ENCODE results near the gene HOXC4. TPM values are rescaled to one million over a fixed set of nuclear protein-coding genes. Genes with fewer than 3 reads are reported as not detected.
"Not testable (repeated sequence)": the region's sequence is repeated elsewhere in the genome, so short reads cannot be mapped to it uniquely, and the experiment has no call there.

Gene HOXC4
- total RNA-seq, 4 donors from 2014 or later: 0.84 to 1.3 (median 1.1) TPM

DNA sequence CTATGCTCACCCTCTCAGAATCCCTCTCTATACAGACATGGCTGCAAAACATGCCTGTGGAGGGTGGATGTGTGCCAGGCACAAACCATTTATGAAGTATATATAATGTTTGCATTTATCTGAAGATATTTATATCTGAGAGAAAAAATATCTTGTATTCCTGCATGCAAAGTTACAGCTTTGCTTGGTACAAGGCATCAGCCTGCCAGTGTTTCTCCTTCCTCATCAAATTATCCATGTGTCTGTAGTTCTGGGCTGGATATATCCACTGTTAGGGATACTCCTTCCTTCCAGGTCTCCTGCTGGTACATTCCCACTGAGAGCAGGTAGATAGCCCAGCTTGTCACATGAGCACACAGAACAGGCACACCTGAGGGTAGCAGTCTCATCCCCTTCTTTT lies 12.0 kb downstream of the HOXC4 start:
- DNase-seq (ENCODE audit: low spot score) (no peak), ATAC-seq (ENCODE audit: low FRiP score) (no peak)
- TF ChIP-seq, protein P1, sequence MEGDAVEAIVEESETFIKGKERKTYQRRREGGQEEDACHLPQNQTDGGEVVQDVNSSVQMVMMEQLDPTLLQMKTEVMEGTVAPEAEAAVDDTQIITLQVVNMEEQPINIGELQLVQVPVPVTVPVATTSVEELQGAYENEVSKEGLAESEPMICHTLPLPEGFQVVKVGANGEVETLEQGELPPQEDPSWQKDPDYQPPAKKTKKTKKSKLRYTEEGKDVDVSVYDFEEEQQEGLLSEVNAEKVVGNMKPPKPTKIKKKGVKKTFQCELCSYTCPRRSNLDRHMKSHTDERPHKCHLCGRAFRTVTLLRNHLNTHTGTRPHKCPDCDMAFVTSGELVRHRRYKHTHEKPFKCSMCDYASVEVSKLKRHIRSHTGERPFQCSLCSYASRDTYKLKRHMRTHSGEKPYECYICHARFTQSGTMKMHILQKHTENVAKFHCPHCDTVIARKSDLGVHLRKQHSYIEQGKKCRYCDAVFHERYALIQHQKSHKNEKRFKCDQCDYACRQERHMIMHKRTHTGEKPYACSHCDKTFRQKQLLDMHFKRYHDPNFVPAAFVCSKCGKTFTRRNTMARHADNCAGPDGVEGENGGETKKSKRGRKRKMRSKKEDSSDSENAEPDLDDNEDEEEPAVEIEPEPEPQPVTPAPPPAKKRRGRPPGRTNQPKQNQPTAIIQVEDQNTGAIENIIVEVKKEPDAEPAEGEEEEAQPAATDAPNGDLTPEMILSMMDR (IDR thresholded peaks at IDR 0.05): no peak

DNA sequence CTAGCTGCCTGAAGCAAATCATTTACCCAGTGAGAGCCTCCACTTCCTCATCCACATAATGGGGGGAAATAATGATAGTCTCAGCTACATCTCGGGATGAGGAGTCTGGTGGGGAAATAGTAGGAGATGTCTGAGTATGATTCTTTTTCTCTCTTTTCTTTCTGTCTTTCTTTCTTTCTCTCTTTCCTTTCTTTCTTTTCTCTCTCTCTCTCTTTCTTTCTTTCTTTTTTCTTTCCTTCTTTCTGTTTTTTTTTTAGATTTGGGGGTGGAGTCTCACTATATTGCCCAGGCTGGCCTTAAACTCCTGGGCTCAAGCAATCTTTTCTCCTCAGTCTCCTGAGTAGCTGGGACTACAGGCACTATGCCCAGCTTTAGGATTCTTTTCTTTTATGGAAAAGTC lies 12.8 kb downstream of the HOXC4 start:
- TF ChIP-seq, protein P1 (IDR thresholded peaks at IDR 0.05): no peak
- DNase-seq (ENCODE audit: low spot score): no peak
- ATAC-seq (ENCODE audit: low FRiP score): no peak

DNA sequence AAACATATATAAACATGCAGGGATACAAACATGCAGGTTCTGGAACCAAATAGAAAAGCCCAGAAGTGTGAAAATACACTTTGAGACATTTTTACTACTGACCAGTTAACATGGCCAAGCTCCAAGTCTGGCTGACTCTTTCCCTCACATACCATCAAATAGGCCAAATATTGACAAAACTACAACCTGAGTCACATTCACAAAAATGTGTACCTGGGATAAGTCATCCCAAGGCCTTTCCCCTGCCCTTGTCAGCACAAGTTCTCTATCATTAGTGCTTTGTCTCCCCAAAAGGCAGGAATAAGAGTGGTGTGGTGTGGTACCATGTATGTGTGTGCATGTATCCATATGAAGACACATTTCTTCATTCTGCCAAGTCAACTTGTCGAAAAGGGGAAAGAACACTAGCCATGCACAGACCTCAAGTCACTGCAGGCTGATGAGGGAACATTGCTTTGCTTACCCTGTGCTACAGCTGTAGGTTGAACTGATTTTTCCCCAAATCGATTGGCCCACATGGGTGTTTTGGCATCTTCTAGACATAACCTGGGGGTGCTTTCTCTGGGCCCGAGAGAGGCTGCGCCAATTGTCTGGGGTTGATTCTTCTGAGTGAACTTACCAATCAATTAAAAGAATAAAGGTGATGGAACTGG lies 14.9 kb downstream of the HOXC4 start:
- ATAC-seq (ENCODE audit: low FRiP score) (peak; percentile 7), DNase-seq (ENCODE audit: low spot score) (no peak)
- TF ChIP-seq, protein P1 (IDR thresholded peaks at IDR 0.05): no peak

DNA sequence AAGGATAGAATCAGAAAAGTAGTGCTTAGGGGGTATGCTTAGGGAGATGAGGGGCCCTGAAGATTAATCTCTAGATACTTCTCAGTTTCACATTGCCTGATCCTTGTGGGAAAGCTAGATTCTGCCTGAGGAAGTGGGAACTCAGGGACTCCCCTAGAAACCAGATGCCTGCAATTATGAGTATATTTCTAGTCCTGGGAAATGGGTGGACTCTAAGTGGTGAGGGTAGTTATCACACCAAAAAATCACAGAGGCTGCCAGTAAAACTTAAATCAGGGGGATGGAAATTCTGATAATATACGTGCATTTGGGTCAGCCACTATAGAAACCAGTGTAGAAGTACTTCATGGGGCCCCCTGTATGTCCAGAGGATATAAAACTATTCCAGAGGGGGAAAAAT lies 18.3 kb downstream of the HOXC4 start:
- TF ChIP-seq, protein P1 (IDR thresholded peaks at IDR 0.05): no peak
- ATAC-seq (ENCODE audit: low FRiP score) (no peak), DNase-seq (ENCODE audit: low spot score) (no peak)

DNA sequence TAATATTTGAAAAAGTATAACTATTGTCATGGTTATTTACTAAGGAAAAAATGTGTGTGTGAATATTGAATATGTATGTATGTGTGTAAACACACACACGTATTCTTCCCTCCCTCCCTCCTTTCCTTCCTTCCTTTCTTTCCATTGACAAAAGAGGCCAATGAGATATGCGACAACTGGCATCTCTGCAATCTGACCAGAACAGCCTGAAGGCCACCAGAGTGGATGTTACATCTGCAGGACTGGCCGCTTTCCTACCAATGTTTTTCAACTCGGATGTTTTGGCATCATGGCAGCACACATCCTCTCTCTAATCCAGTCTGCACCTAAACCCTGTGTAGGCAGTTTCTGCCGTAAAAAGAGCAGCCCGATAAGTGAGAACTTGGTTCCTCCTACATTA lies 20.7 kb downstream of the HOXC4 start:
- TF ChIP-seq, protein P1 (IDR thresholded peaks at IDR 0.05): no peak
- ATAC-seq (ENCODE audit: low FRiP score) (no peak), DNase-seq (ENCODE audit: low spot score) (no peak)

DNA sequence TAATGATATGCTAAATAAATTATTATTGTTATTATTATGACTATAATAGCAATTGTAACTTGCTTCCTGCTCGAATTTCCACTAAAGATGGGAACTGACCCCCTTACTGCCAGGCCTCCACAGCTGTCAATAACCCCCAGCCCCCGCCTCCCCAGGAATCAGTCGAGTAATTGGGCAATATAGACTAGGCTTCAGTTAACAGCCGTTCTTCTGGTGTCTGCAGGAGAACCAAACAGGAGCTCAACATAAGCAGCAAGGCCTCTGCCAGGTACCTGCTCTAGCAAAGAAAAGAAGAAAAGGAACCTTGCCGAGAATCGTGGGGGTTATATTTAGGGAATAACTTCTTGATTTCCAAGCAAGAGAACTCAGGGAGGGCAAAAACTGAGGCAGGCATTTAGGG lies 21.8 kb downstream of the HOXC4 start:
- ATAC-seq (ENCODE audit: low FRiP score) (no peak), DNase-seq (ENCODE audit: low spot score) (no peak)
- TF ChIP-seq, protein P1 (IDR thresholded peaks at IDR 0.05): no peak

DNA sequence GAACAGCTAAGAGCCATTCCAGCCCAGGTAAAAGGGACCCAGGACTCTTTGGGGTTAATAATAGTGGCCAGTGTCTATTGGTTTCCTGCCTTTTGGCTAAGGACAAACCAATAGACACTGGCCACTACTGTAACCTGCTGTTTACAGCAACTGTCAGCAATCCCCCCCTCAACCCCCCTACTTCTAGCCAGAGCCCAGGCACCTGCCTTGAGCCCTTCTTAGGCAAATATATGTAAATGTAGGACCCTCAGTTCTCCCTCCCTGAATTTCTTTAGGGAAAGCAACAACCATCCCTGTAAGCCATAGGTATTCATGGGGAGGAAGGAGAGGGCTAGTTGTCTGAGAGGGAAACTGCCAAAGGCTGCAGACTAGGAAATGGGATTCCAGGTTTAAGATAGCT lies 22.3 kb downstream of the HOXC4 start:
- ATAC-seq (ENCODE audit: low FRiP score): no peak
- TF ChIP-seq, protein P1 (IDR thresholded peaks at IDR 0.05): no peak

DNA sequence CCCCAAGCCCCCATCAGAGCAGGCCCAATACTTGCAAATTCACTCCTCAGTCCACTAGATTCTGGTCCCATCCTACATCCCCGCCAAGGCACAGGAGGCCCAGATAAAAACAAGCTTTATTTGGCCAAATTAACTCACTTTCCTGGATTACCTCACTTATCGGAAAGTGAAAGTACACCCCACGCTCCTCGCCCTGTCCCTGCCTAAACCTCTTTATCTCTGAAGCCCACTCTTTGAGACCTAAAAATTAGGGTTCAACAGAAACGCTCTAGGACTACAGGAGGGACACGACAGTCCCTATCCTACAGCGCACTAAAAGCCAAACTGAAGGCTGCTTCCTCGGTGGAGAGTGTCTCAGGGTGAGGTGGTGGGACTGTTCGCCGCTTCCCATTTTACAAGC lies 24.2 kb downstream of the HOXC4 start:
- DNase-seq (ENCODE audit: low spot score); ATAC-seq (ENCODE audit: low FRiP score): not testable (repeated sequence)

More for the DNA sequence above, 22.3 kb downstream of the HOXC4 start:
- DNase-seq (ENCODE audit: low spot score): no peak

DNA sequence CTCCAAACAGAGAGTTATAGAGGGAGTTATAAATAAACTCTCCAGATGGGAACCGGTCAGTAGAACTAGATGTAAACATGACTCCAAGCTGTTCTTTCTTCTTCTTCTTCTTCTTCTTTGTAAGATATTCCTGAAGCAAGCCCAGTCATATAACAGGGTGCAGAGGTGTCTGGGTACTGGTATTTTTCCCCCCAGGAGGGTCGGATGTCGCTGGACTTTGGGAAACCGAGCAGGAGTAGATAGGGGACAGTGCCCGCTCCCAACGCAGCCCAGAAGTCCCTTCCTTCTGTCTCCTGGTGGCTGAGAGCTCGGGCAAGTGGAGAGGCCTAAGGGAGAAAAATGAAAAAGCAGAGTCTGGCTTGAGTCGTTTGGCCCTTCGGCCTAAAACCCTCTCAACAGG lies 25.5 kb downstream of the HOXC4 start:
- DNase-seq (ENCODE audit: low spot score); ATAC-seq (ENCODE audit: low FRiP score): not testable (repeated sequence)

DNA sequence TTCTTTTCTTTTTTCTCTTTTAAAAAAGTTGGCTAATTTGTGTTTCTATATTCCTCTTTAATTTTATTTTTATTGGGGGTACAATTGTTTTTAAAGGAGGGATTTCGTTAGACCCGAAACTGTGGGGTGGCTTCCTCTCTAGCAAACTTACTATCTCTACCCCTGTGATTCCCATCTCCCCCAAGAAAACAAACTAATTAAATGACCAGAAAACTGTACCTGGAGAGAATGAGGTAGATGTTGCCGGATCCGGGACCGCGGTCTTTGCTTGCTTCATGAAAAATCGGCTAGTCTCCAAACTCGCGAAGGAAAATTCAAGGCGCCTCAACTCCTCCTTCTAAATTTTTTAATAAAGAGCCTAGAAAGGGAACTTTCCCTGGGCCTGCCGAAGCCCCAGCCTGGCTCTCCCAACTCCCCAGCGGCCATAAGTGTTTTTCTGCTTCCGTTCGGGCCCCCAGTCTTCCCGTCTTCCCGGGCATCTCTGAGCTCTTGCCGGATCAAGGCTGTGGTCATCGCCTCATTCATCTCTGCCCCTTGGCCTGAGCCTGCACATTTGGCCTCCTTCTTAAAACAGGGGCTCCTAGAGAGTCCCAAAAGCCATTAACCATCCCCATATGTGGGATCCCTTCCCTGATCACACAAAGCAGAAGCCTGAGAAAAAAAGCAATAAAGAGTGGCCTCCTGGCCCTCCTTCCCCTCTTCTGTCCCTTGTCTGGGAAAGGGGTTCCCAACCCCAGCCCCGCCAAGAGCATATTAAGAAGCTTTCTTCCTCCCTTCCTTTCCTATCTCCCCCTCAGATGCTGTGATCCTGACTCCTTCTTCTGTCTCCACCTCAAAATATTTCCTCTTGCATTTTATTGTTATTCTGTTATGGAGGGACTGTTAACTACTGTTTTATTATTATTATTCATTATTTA lies 26.6 kb downstream of the HOXC4 start:
- ATAC-seq (ENCODE audit: low FRiP score); DNase-seq (ENCODE audit: low spot score): not testable (repeated sequence)

All from omental fat pad (tissue), 4 donors.